ENCODE data around the gene DHX58.

Gene DHX58

DNA sequence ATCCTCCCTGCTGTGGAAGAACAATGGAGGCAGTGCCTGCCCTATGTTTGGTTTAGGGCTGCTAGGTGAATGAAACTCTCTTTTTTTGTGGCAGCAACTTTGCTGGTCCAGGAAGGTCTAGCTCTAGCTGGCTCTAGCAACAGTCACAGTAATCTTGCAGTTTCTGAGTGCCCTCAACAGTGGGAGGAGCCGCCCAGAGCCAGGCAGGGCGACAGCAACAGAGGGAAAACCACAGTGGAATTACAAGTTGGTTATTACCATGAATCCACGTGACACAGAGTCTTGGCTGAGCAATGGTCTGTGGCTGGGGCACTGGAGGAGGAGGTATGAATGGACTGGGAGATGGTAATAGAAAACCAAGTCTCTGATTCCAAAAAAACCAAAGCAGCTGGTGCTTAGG, 20.4 kb upstream of the DHX58 start (continued):
- TF ChIP-seq, protein P1, sequence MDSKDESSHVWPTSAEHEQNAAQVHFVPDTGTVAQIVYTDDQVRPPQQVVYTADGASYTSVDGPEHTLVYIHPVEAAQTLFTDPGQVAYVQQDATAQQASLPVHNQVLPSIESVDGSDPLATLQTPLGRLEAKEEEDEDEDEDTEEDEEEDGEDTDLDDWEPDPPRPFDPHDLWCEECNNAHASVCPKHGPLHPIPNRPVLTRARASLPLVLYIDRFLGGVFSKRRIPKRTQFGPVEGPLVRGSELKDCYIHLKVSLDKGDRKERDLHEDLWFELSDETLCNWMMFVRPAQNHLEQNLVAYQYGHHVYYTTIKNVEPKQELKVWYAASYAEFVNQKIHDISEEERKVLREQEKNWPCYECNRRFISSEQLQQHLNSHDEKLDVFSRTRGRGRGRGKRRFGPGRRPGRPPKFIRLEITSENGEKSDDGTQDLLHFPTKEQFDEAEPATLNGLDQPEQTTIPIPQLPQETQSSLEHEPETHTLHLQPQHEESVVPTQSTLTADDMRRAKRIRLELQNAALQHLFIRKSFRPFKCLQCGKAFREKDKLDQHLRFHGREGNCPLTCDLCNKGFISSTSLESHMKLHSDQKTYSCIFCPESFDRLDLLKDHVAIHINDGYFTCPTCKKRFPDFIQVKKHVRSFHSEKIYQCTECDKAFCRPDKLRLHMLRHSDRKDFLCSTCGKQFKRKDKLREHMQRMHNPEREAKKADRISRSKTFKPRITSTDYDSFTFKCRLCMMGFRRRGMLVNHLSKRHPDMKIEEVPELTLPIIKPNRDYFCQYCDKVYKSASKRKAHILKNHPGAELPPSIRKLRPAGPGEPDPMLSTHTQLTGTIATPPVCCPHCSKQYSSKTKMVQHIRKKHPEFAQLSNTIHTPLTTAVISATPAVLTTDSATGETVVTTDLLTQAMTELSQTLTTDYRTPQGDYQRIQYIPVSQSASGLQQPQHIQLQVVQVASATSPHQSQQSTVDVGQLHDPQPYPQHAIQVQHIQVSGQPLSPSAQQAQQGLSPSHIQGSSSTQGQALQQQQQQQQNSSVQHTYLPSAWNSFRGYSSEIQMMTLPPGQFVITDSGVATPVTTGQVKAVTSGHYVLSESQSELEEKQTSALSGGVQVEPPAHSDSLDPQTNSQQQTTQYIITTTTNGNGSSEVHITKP (tag by site-specific recombination; IDR thresholded peaks at IDR 0.05) = peak; percentile 77
- TF ChIP-seq YY1 (tag by site-specific recombination; IDR thresholded peaks at IDR 0.05) (no peak), ZBTB6 (tag by site-specific recombination; IDR thresholded peaks at IDR 0.05) (peak; percentile 82; the same call in 1 of the 2 replicates), PATZ1 (tag by site-specific recombination; IDR thresholded peaks at IDR 0.05) (0 out of 2 replicates have a peak, but pooled peaks have one; percentile 25), SCRT2 (tag by site-specific recombination; IDR thresholded peaks at IDR 0.05) (peak; percentile 88)

- peaks cover 26 to 78% of the 10 kb centered on the region in 2 experiments for H3K36me3 ChIP-seq (ENCODE audit: control insufficient read depth in 2 of 2, insufficient read depth in 1 of 2, low read length in 2 of 2)
- POLR2A ChIA-PET = no interaction called here
- H3K27ac ChIP-seq (ENCODE audit: extremely low read depth, low read depth, low read length) = no peak overlapping the region
- H3K4me3 ChIP-seq (ENCODE audit: low read depth, low read length) = no peak overlapping the region
- peaks cover 28% of the 10 kb centered on the region for H3K4me1 ChIP-seq (ENCODE audit: control insufficient read depth, insufficient read depth, low read length)
- CTCF ChIA-PET = interaction anchor here (1.4 to 2.7 kb wide), 2 partner anchors 11 to 50 kb away, joined by 3 to 9 read pairs; partner anchors contain the start of gene KAT2A
- no peaks in the 10 kb centered on the region for H3K9me3 ChIP-seq (ENCODE audit: control insufficient read depth, insufficient read depth, low read depth, low read length)
- TF ChIP-seq ZNF747 (tag by site-specific recombination; IDR thresholded peaks at IDR 0.05) = no peak
- TF ChIP-seq PRDM1 (tag by site-specific recombination; IDR thresholded peaks at IDR 0.05) = peak; percentile 23; the same call in 1 of the 2 replicates
Measured at GRCh38 chr17:42131981-42132432, 19.5 kb upstream of the DHX58 start.

GRCh38 chr17:42131232-42131631, 18.7 kb upstream of the DHX58 start:
- no peak overlapping the region for H3K4me3 ChIP-seq (ENCODE audit: low read depth, low read length)
- peaks cover 31 to 81% of the 10 kb centered on the region in 2 experiments for H3K36me3 ChIP-seq (ENCODE audit: control insufficient read depth in 2 of 2, insufficient read depth in 1 of 2, low read length in 2 of 2)
- POLR2A ChIA-PET = interaction anchor here (0.5 to 1.2 kb wide), 2 partner anchors 11 to 129 kb away, joined by 3 to 4 read pairs; no protein-coding TSS in a partner anchor
- TF ChIP-seq ZNF837 (tag by site-specific recombination; IDR thresholded peaks at IDR 0.05) (no peak), KLF7 (tag by site-specific recombination; IDR thresholded peaks at IDR 0.05; ENCODE audit: borderline replicate concordance) (no peak), ZSCAN4 (tag by site-specific recombination; IDR thresholded peaks at IDR 0.05) (peak; percentile 97), ZNF433 (tag by site-specific recombination; IDR thresholded peaks at IDR 0.05; ENCODE audit: low read depth) (no peak), KLF16 (tag by site-specific recombination; IDR thresholded peaks at IDR 0.05) (no peak), SCRT2 (tag by site-specific recombination; IDR thresholded peaks at IDR 0.05) (no peak)
- H3K27ac ChIP-seq (ENCODE audit: extremely low read depth, low read depth, low read length) = no peak overlapping the region
- CTCF ChIA-PET = interaction anchor here (0.6 to 1.3 kb wide), 5 partner anchors 11 to 824 kb away, joined by 3 to 5 read pairs (median 4); no protein-coding TSS in a partner anchor
- H3K9me3 ChIP-seq (ENCODE audit: control insufficient read depth, insufficient read depth, low read depth, low read length) = no peaks in the 10 kb centered on the region
- H3K4me1 ChIP-seq (ENCODE audit: control insufficient read depth, insufficient read depth, low read length) = peaks cover 24% of the 10 kb centered on the region
